ENCODE data around the gene STIL.

STIL gene

DNA sequence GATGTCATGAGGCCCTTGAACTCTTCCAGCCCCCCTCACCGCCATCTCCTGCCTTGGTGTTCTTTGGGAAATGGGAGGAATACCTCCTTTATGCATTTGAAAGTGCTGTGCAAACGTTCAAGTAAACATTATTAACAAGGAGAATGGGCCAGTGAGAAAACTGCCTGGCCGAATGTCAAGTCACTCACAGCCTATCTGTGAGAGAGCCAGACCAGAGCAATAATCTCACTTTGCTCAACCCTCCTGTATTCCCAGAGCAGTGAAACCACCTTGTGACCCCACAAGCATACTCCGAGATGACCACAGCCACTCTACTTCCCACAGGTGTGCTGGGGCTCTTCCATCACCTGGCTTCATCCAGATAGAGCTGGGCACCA, 87.1 kb downstream of the STIL start:
- no peak overlapping the region for H3K14ac ChIP-seq (ENCODE audit: low read length)
- DNase-seq: no peak
- no peak overlapping the region for H2BK120ac ChIP-seq (ENCODE audit: insufficient read depth, low read length, poor library complexity)
- no CpG with 5 or more reads among the region's 4 CpGs for WGBS (ENCODE audit: extremely low coverage, insufficient coverage, insufficient read length)
- H3K4ac ChIP-seq (ENCODE audit: low read depth, low read length): no peak overlapping the region
- H2AK5ac ChIP-seq (ENCODE audit: low read length): no peak overlapping the region
- no peak overlapping the region for H3K18ac ChIP-seq (ENCODE audit: low read length)
- peaks cover 17% of the 10 kb centered on the region for H3K9me3 ChIP-seq (ENCODE audit: insufficient read depth, low read depth, low read length)
- H2BK12ac ChIP-seq (ENCODE audit: low read length): no peak overlapping the region
- no peak overlapping the region for H4K8ac ChIP-seq (ENCODE audit: low read depth, low read length)
- H3K4me3 ChIP-seq (ENCODE audit: low read depth, low read length): no peak overlapping the region
- H3K79me1 ChIP-seq (ENCODE audit: low read length): no peaks in the 10 kb centered on the region
- no peaks in the 10 kb centered on the region for H3K36me3 ChIP-seq (ENCODE audit: control insufficient read depth in 1 of 2, insufficient read depth in 2 of 2, low read length in 2 of 2)
- H3K79me2 ChIP-seq (ENCODE audit: control insufficient read depth, insufficient read depth, low read length, poor library complexity): no peaks in the 10 kb centered on the region
- H2AFZ ChIP-seq (ENCODE audit: insufficient read depth, low read length, poor library complexity): no peak overlapping the region
- H3K27ac ChIP-seq (ENCODE audit: low read depth, low read length): no peak overlapping the region
- H3K27me3 ChIP-seq (ENCODE audit: insufficient read depth, low read length): peaks cover 90% of the 10 kb centered on the region
- no peak overlapping the region for H3K9ac ChIP-seq (ENCODE audit: low read length)
- H3K23ac ChIP-seq (ENCODE audit: low read length): no peak overlapping the region
- no peak overlapping the region for H2BK5ac ChIP-seq (ENCODE audit: low read depth, low read length, poor library complexity)
- H3K4me1 ChIP-seq (ENCODE audit: control insufficient read depth in 1 of 2, insufficient read depth in 2 of 2, low read length in 2 of 2): peaks cover 3 to 9% of the 10 kb centered on the region in 2 experiments
- no peak overlapping the region for H4K91ac ChIP-seq (ENCODE audit: low read depth, low read length)
- no peak overlapping the region for H4K12ac ChIP-seq (ENCODE audit: low read depth, low read length)
- H3K4me2 ChIP-seq (ENCODE audit: low read length): no peak overlapping the region

GRCh38 chr1:47226121-47226838, 87.7 kb downstream of the STIL start:
- peaks cover 84% of the 10 kb centered on the region for H3K27me3 ChIP-seq (ENCODE audit: insufficient read depth, low read length)
- no peak overlapping the region for H4K12ac ChIP-seq (ENCODE audit: low read depth, low read length)
- H2BK120ac ChIP-seq (ENCODE audit: insufficient read depth, low read length, poor library complexity): no peak overlapping the region
- H3K4me3 ChIP-seq (ENCODE audit: low read depth, low read length): no peak overlapping the region
- H2BK5ac ChIP-seq (ENCODE audit: low read depth, low read length, poor library complexity): no peak overlapping the region
- no peak overlapping the region for H2AK5ac ChIP-seq (ENCODE audit: low read length)
- no peak overlapping the region for H3K4me2 ChIP-seq (ENCODE audit: low read length)
- no peak overlapping the region for H2AFZ ChIP-seq (ENCODE audit: insufficient read depth, low read length, poor library complexity)
- H3K9me3 ChIP-seq (ENCODE audit: insufficient read depth, low read depth, low read length): peaks cover 16% of the 10 kb centered on the region
- H3K9ac ChIP-seq (ENCODE audit: low read length): no peak overlapping the region
- no peak overlapping the region for H3K18ac ChIP-seq (ENCODE audit: low read length)
- no peak for DNase-seq
- H4K8ac ChIP-seq (ENCODE audit: low read depth, low read length): no peak overlapping the region
- no peak overlapping the region for H2BK12ac ChIP-seq (ENCODE audit: low read length)
- H3K14ac ChIP-seq (ENCODE audit: low read length): no peak overlapping the region
- H3K4ac ChIP-seq (ENCODE audit: low read depth, low read length): no peak overlapping the region
- peaks cover 3 to 5% of the 10 kb centered on the region in 2 experiments for H3K4me1 ChIP-seq (ENCODE audit: control insufficient read depth in 1 of 2, insufficient read depth in 2 of 2, low read length in 2 of 2)
- no peak overlapping the region for H3K23ac ChIP-seq (ENCODE audit: low read length)
- no CpG with 5 or more reads among the region's 19 CpGs for WGBS (ENCODE audit: extremely low coverage, insufficient coverage, insufficient read length)
- H3K79me1 ChIP-seq (ENCODE audit: low read length): no peaks in the 10 kb centered on the region
- H3K79me2 ChIP-seq (ENCODE audit: control insufficient read depth, insufficient read depth, low read length, poor library complexity): no peaks in the 10 kb centered on the region
- H3K36me3 ChIP-seq (ENCODE audit: control insufficient read depth in 1 of 2, insufficient read depth in 2 of 2, low read length in 2 of 2): no peaks in the 10 kb centered on the region
- no peak overlapping the region for H4K91ac ChIP-seq (ENCODE audit: low read depth, low read length)
- H3K27ac ChIP-seq (ENCODE audit: low read depth, low read length): no peak overlapping the region

GRCh38 chr1:47225430-47226100, 88.4 kb downstream of the STIL start:
- Histone ChIP-seq H3K27ac (ENCODE audit: low read depth, low read length) (no peak overlapping the region), H2AK5ac (ENCODE audit: low read length) (no peak overlapping the region), H3K9ac (ENCODE audit: low read length) (no peak overlapping the region), H3K9me3 (ENCODE audit: insufficient read depth, low read depth, low read length) (peaks cover 16% of the 10 kb centered on the region), H3K4me1 (ENCODE audit: control insufficient read depth in 1 of 2, insufficient read depth in 2 of 2, low read length in 2 of 2) (peaks cover 3 to 5% of the 10 kb centered on the region in 2 experiments), H3K4ac (ENCODE audit: low read depth, low read length) (no peak overlapping the region), H2AFZ (ENCODE audit: insufficient read depth, low read length, poor library complexity) (no peak overlapping the region), H3K14ac (ENCODE audit: low read length) (no peak overlapping the region), H3K23ac (ENCODE audit: low read length) (no peak overlapping the region), H4K91ac (ENCODE audit: low read depth, low read length) (no peak overlapping the region), H2BK12ac (ENCODE audit: low read length) (no peak overlapping the region), H3K27me3 (ENCODE audit: insufficient read depth, low read length) (peaks cover 77% of the 10 kb centered on the region), H4K8ac (ENCODE audit: low read depth, low read length) (no peak overlapping the region), H3K4me2 (ENCODE audit: low read length) (peak overlapping the region; percentile 57), H3K79me2 (ENCODE audit: control insufficient read depth, insufficient read depth, low read length, poor library complexity) (no peaks in the 10 kb centered on the region), H2BK5ac (ENCODE audit: low read depth, low read length, poor library complexity) (no peak overlapping the region), H4K12ac (ENCODE audit: low read depth, low read length) (no peak overlapping the region), H2BK120ac (ENCODE audit: insufficient read depth, low read length, poor library complexity) (no peak overlapping the region), H3K18ac (ENCODE audit: low read length) (no peak overlapping the region), H3K4me3 (ENCODE audit: low read depth, low read length) (no peak overlapping the region), H3K36me3 (ENCODE audit: control insufficient read depth in 1 of 2, insufficient read depth in 2 of 2, low read length in 2 of 2) (no peaks in the 10 kb centered on the region), H3K79me1 (ENCODE audit: low read length) (no peaks in the 10 kb centered on the region)
- no peak for DNase-seq
- WGBS (ENCODE audit: extremely low coverage, insufficient coverage, insufficient read length): no CpG with 5 or more reads among the region's 79 CpGs

DNA sequence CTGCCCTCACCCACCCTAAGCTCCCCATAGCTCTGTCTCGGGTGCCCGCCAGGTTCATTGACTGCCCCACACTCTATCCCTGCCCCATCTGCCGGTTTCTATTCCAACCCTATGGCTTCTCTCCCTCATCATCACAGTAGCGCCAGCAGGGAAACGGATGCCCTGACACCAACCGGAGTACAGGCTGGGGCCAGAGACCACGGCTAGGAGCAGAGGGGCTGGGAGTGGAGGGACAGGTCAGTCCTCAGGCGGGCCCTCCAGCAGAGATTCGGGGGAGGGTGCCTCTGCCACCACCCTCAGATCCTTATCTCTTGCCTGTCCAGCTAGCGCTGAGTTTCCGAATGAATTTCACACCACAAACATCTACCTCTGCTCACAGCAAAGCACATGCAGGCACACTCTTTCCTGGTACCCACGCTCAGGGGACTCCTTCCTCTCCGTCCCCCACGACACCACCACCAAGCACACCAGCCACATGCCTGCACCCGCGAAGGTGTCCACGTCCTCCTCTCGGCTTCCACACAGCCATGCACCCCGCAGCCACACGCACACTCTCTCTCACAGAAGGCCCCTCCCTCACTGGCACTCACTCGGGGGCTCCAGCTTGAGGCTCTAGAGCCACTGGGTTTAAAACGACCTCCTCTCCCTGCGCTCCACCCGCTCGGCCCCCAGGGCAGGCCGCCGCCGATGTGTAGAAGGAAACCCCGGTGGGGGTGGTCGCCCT, 89.1 kb downstream of the STIL start:
- H2BK5ac ChIP-seq (ENCODE audit: low read depth, low read length, poor library complexity): no peak overlapping the region
- no peaks in the 10 kb centered on the region for H3K79me1 ChIP-seq (ENCODE audit: low read length)
- H3K27me3 ChIP-seq (ENCODE audit: insufficient read depth, low read length): peaks cover 73% of the 10 kb centered on the region
- H4K8ac ChIP-seq (ENCODE audit: low read depth, low read length): no peak overlapping the region
- no peak overlapping the region for H3K9ac ChIP-seq (ENCODE audit: low read length)
- no peaks in the 10 kb centered on the region for H3K79me2 ChIP-seq (ENCODE audit: control insufficient read depth, insufficient read depth, low read length, poor library complexity)
- no peak overlapping the region for H3K27ac ChIP-seq (ENCODE audit: low read depth, low read length)
- no peaks in the 10 kb centered on the region for H3K36me3 ChIP-seq (ENCODE audit: control insufficient read depth in 1 of 2, insufficient read depth in 2 of 2, low read length in 2 of 2)
- H3K9me3 ChIP-seq (ENCODE audit: insufficient read depth, low read depth, low read length): peaks cover 16% of the 10 kb centered on the region
- no peak overlapping the region for H4K91ac ChIP-seq (ENCODE audit: low read depth, low read length)
- H3K4ac ChIP-seq (ENCODE audit: low read depth, low read length): no peak overlapping the region
- no peak for DNase-seq
- no CpG with 5 or more reads among the region's 30 CpGs for WGBS (ENCODE audit: extremely low coverage, insufficient coverage, insufficient read length)
- peak overlapping the region; percentile 80 for H3K23ac ChIP-seq (ENCODE audit: low read length)
- peaks cover 3 to 5% of the 10 kb centered on the region in 2 experiments for H3K4me1 ChIP-seq (ENCODE audit: control insufficient read depth in 1 of 2, insufficient read depth in 2 of 2, low read length in 2 of 2)
- no peak overlapping the region for H2BK12ac ChIP-seq (ENCODE audit: low read length)
- no peak overlapping the region for H3K14ac ChIP-seq (ENCODE audit: low read length)
- H2AFZ ChIP-seq (ENCODE audit: insufficient read depth, low read length, poor library complexity): no peak overlapping the region
- H2BK120ac ChIP-seq (ENCODE audit: insufficient read depth, low read length, poor library complexity): no peak overlapping the region
- H3K18ac ChIP-seq (ENCODE audit: low read length): no peak overlapping the region
- peak overlapping the region; percentile 16 for H3K4me2 ChIP-seq (ENCODE audit: low read length)
- H2AK5ac ChIP-seq (ENCODE audit: low read length): no peak overlapping the region
- H4K12ac ChIP-seq (ENCODE audit: low read depth, low read length): no peak overlapping the region
- H3K4me3 ChIP-seq (ENCODE audit: low read depth, low read length): no peak overlapping the region

Measured in trophoblast cell (in vitro differentiated cells and primary cell).